Keratinocyte (primary cell): ENCODE results near the gene KLF16.
A peak's percentile ranks its signal among the peaks of the same experiment; 100 is the strongest.

Experiments
- CTCF ChIP-seq, 3 experiments: IDR thresholded peaks in 1 of 3; conservative IDR thresholded peaks in 1 of 3; optimal IDR thresholded peaks in 1 of 3; 2 replicates in 2 of 3; 3 replicates in 1 of 3; pipeline versions ENCODE3 to v1.5.1; 2011; ENCODE audit warnings: low read length in 3 of 3, mild to moderate bottlenecking in 3 of 3, moderate library complexity in 2 of 3, control low read depth in 1 of 3, inconsistent platforms in 1 of 3; ENCODE audit not compliant: insufficient read depth in 2 of 3; ENCODE audit errors: extremely low read depth in 1 of 3
- EZH2 ChIP-seq: IDR thresholded peaks from one replicate; pipeline ENCODE4 v1.6.1; 2012; ENCODE audit warnings: inconsistent platforms, mild to moderate bottlenecking, low read length, moderate library complexity

GRCh38 chr19:1853295-1854038 is 9.9 kb downstream of the KLF16 start:
- TF ChIP-seq CTCF (optimal IDR thresholded peaks at IDR 0.05 in 1 of 3, IDR thresholded peaks at IDR 0.05 in 1 of 3, conservative IDR thresholded peaks at IDR 0.05 in 1 of 3; ENCODE audit: extremely low read depth in 1 of 3, insufficient read depth in 2 of 3, low read length in 3 of 3): peak; percentile 95 to 98 (median 96)
- no peak for TF ChIP-seq EZH2
